GM19463 (cell line): Measurements from ENCODE around the gene RNASEL.

Experiments used
- ATAC-seq: cut with Tn5 transposase; IDR thresholded peaks from one replicate; pipeline ENCODE4 v1.9.1; 2021; ENCODE audit warnings: mild to moderate bottlenecking, moderate library complexity; ENCODE audit not compliant: unreplicated experiment

RNASEL gene

GRCh38 chr1:182600745-182601415 lies 11.8 kb upstream of the RNASEL start:
- no peak for ATAC-seq

GRCh38 chr1:182600036-182600713 lies 11.1 kb upstream of the RNASEL start:
- no peak for ATAC-seq

GRCh38 chr1:182599339-182599738 lies 10.3 kb upstream of the RNASEL start:
- no peak for ATAC-seq

- ATAC-seq = no peak
These were observed 9.2 kb upstream of the RNASEL start for GRCh38 chr1:182598296-182598695.

- ATAC-seq = no peak
These were observed 7.9 kb upstream of the RNASEL start for GRCh38 chr1:182596934-182597333.

GRCh38 chr1:182595641-182596240 lies 6.7 kb upstream of the RNASEL start:
- no peak for ATAC-seq

GRCh38 chr1:182589931-182590330 lies 875 bp upstream of the RNASEL start:
- ATAC-seq = no peak

GRCh38 chr1:182589520-182589919 lies 464 bp upstream of the RNASEL start:
- ATAC-seq = no peak

GRCh38 chr1:182587666-182588499 lies 1.2 kb downstream of the RNASEL start:
- ATAC-seq = no peak

- ATAC-seq = no peak
These were observed 2.0 kb downstream of the RNASEL start for GRCh38 chr1:182587093-182587492.

- ATAC-seq = no peak
These were observed 2.7 kb downstream of the RNASEL start for GRCh38 chr1:182586380-182586779.

- no peak for ATAC-seq
These were observed 4.3 kb downstream of the RNASEL start for GRCh38 chr1:182584746-182585145.

GRCh38 chr1:182580736-182581135 lies 8.3 kb downstream of the RNASEL start:
- no peak for ATAC-seq

GRCh38 chr1:182575540-182576149 lies 13.4 kb downstream of the RNASEL start:
- no peak for ATAC-seq

GRCh38 chr1:182574156-182574555 lies 14.9 kb downstream of the RNASEL start:
- ATAC-seq = no peak

GRCh38 chr1:182570611-182570970 lies 18.5 kb downstream of the RNASEL start:
- no peak for ATAC-seq

GRCh38 chr1:182569939-182570610 lies 19.0 kb downstream of the RNASEL start:
- no peak for ATAC-seq

GRCh38 chr1:182568647-182569284 lies 20.3 kb downstream of the RNASEL start:
- no peak for ATAC-seq

- ATAC-seq = no peak
These were observed 21.4 kb downstream of the RNASEL start for GRCh38 chr1:182567629-182568028.

GRCh38 chr1:182565537-182565936 lies 23.5 kb downstream of the RNASEL start:
- ATAC-seq = no peak
